IMR-90 (cell line): ENCODE data around the gene PNPLA2.

Experiments used
- CTCF ChIP-seq: conservative IDR thresholded peaks from 2 replicates; pipeline ENCODE4 v1.5.1; 2012; ENCODE audit warnings: mild to moderate bottlenecking, low read depth, low read length, improper control_type of control experiment
- MAZ ChIP-seq: IDR thresholded peaks from 2 replicates; pipeline ENCODE4 v1.6.1; 2012; ENCODE audit warnings: low read depth, mild to moderate bottlenecking, low read length, improper control_type of control experiment, moderate library complexity, borderline replicate concordance
- POLR2A ChIP-seq: IDR thresholded peaks from 2 replicates; pipeline ENCODE4 v1.6.1; 2012; ENCODE audit warnings: mild to moderate bottlenecking, low read depth, low read length
- RFX5 ChIP-seq: IDR thresholded peaks from 2 replicates; pipeline ENCODE4 v1.8.0; 2012; ENCODE audit warnings: low read depth, mild to moderate bottlenecking, low read length, moderate library complexity

GRCh38 chr11:838441-839279 is 19.9 kb downstream of the PNPLA2 start:
- TF ChIP-seq CTCF (peak; percentile 13; the same call in 1 of the 2 replicates), POLR2A (no peak; the same call in 1 of the 2 replicates), RFX5 (no peak), MAZ (no peak)
